DND-41 (cell line): ENCODE data around the gene LTV1.

ENCODE experiments used
- CTCF ChIP-seq: IDR thresholded peaks from 2 replicates; pipeline ENCODE4 v1.5.1; 2012; ENCODE audit warnings: borderline replicate concordance, low read length, moderate library complexity, mild to moderate bottlenecking; ENCODE audit not compliant: poor library complexity, severe bottlenecking; ENCODE audit errors: extremely low read depth
- EZH2 ChIP-seq: IDR thresholded peaks from 3 replicates; pipeline ENCODE4 v1.6.1; 2012; ENCODE audit warnings: borderline replicate concordance, low read depth, mild to moderate bottlenecking, moderate library complexity, low read length, inconsistent platforms; ENCODE audit not compliant: severe bottlenecking

GRCh38 chr6:143803769-143804568 is 39.2 kb upstream of the LTV1 start:
- TF ChIP-seq CTCF: no peak
- no peak for TF ChIP-seq EZH2
